ENCODE measurements around the gene FAM53B.

Gene FAM53B

GRCh38 chr10:124653311-124653710, 90.9 kb downstream of the FAM53B start:
- peak overlapping the region; percentile 90 for H3K27ac ChIP-seq

GRCh38 chr10:124652701-124653100, 91.5 kb downstream of the FAM53B start:
- DNase-seq (ENCODE audit: low read depth, low spot score), result no peak
- H3K27ac ChIP-seq, result no peak overlapping the region

More at GRCh38 chr10:124653311-124653710, 90.9 kb downstream of the FAM53B start:
- DNase-seq (ENCODE audit: low read depth, low spot score), result no peak

GRCh38 chr10:124652200-124652599, 92.0 kb downstream of the FAM53B start:
- no peak overlapping the region for H3K27ac ChIP-seq
- DNase-seq (ENCODE audit: low read depth, low spot score), result no peak

GRCh38 chr10:124651402-124651891, 92.7 kb downstream of the FAM53B start:
- DNase-seq (ENCODE audit: low read depth, low spot score), result no peak
- no peak overlapping the region for H3K27ac ChIP-seq

- no peak for DNase-seq (ENCODE audit: low read depth, low spot score)
- H3K27ac ChIP-seq, result no peak overlapping the region
Observed at GRCh38 chr10:124650820-124651401, 93.3 kb downstream of the FAM53B start.

- no peak overlapping the region for H3K27ac ChIP-seq
- no peak for DNase-seq (ENCODE audit: low read depth, low spot score)
Observed at GRCh38 chr10:124650263-124650662, 93.9 kb downstream of the FAM53B start.

GRCh38 chr10:124649214-124649613, 95.0 kb downstream of the FAM53B start:
- peak overlapping the region; percentile 80 for H3K27ac ChIP-seq
- no peak for DNase-seq (ENCODE audit: low read depth, low spot score)

- DNase-seq (ENCODE audit: low read depth, low spot score), result peak; percentile 67
- H3K27ac ChIP-seq, result peak overlapping the region; percentile 80
Observed at GRCh38 chr10:124648738-124649137, 95.4 kb downstream of the FAM53B start.

- DNase-seq (ENCODE audit: low read depth, low spot score), result no peak
- peak overlapping the region; percentile 80 for H3K27ac ChIP-seq
Observed at GRCh38 chr10:124648131-124648475, 96.1 kb downstream of the FAM53B start.

GRCh38 chr10:124647421-124648130, 96.6 kb downstream of the FAM53B start:
- no peak for DNase-seq (ENCODE audit: low read depth, low spot score)
- peak overlapping the region; percentile 80 for H3K27ac ChIP-seq

GRCh38 chr10:124646483-124647352, 97.5 kb downstream of the FAM53B start:
- H3K27ac ChIP-seq, result no peak overlapping the region

GRCh38 chr10:124645467-124646095, 98.6 kb downstream of the FAM53B start:
- no peak overlapping the region for H3K27ac ChIP-seq
- no peak for DNase-seq (ENCODE audit: low read depth, low spot score)

More at GRCh38 chr10:124646483-124647352, 97.5 kb downstream of the FAM53B start:
- no peak for DNase-seq (ENCODE audit: low read depth, low spot score)

- no peak overlapping the region for H3K27ac ChIP-seq
- no peak for DNase-seq (ENCODE audit: low read depth, low spot score)
Observed at GRCh38 chr10:124644771-124645415, 99.3 kb downstream of the FAM53B start.

- DNase-seq (ENCODE audit: low read depth, low spot score), result no peak
- no peak overlapping the region for H3K27ac ChIP-seq
Observed at GRCh38 chr10:124644236-124644635, 99.9 kb downstream of the FAM53B start.

GRCh38 chr10:124643330-124644009, 100.7 kb downstream of the FAM53B start:
- DNase-seq (ENCODE audit: low read depth, low spot score), result no peak
- no peak overlapping the region for H3K27ac ChIP-seq

GRCh38 chr10:124642088-124642710, 102.0 kb downstream of the FAM53B start:
- DNase-seq (ENCODE audit: low read depth, low spot score), result no peak
- H3K27ac ChIP-seq, result no peak overlapping the region

- H3K27ac ChIP-seq, result peak overlapping the region; percentile 5
- no peak for DNase-seq (ENCODE audit: low read depth, low spot score)
Observed at GRCh38 chr10:124641282-124642087, 102.7 kb downstream of the FAM53B start.
